ENCODE data around the gene TOP3A.

The TOP3A gene

GRCh38 chr17:18228176-18228682 lies 86.6 kb downstream of the TOP3A start:
- Mint-ChIP-seq H3K27me3 (no peaks in the 10 kb centered on the region), H3K9me3 (no peaks in the 10 kb centered on the region), H3K4me3 (no peak overlapping the region), H3K4me1 (ENCODE audit: low read depth) (peaks cover 19% of the 10 kb centered on the region), H3K36me3 (ENCODE audit: low read depth) (no peaks in the 10 kb centered on the region), H3K27ac (no peak overlapping the region)

- Mint-ChIP-seq H3K4me3 (no peak overlapping the region), H3K27ac (peak overlapping the region; percentile 40), H3K36me3 (ENCODE audit: low read depth) (no peaks in the 10 kb centered on the region), H3K4me1 (ENCODE audit: low read depth) (peaks cover 19% of the 10 kb centered on the region), H3K9me3 (no peaks in the 10 kb centered on the region), H3K27me3 (no peaks in the 10 kb centered on the region)
Observed at GRCh38 chr17:18227635-18228034, 87.2 kb downstream of the TOP3A start.

GRCh38 chr17:18226284-18226945 lies 88.4 kb downstream of the TOP3A start:
- Mint-ChIP-seq H3K4me3 (peak overlapping the region; percentile 97), H3K27me3 (no peaks in the 10 kb centered on the region), H3K9me3 (no peaks in the 10 kb centered on the region), H3K27ac (peak overlapping the region; percentile 96), H3K36me3 (ENCODE audit: low read depth) (no peaks in the 10 kb centered on the region), H3K4me1 (ENCODE audit: low read depth) (peaks cover 19% of the 10 kb centered on the region)

- peaks cover 19% of the 10 kb centered on the region for H3K4me1 Mint-ChIP-seq (ENCODE audit: low read depth)
- H3K27ac Mint-ChIP-seq: peak overlapping the region; percentile 96
Observed at GRCh38 chr17:18225642-18226283, 89.0 kb downstream of the TOP3A start.

GRCh38 chr17:18225121-18225641 lies 89.6 kb downstream of the TOP3A start, which contains the start of gene LLGL1:
Gene LLGL1 (plus strand): TSS chr17:18225635. CDS start chr17:18225683, 48 bp downstream.
- Mint-ChIP-seq H3K27me3 (no peaks in the 10 kb centered on the region), H3K27ac (peak within 1 kb of the TSS; percentile 96), H3K36me3 (ENCODE audit: low read depth) (no peaks in the 10 kb centered on the region), H3K4me1 (ENCODE audit: low read depth) (peaks cover 19% of the 10 kb centered on the region), H3K9me3 (no peaks in the 10 kb centered on the region), H3K4me3 (peak within 1 kb of the TSS; percentile 97)

More at GRCh38 chr17:18225642-18226283, 89.0 kb downstream of the TOP3A start:
- H3K9me3 Mint-ChIP-seq: no peaks in the 10 kb centered on the region
- H3K4me3 Mint-ChIP-seq: peak overlapping the region; percentile 97
- no peaks in the 10 kb centered on the region for H3K27me3 Mint-ChIP-seq
- no peaks in the 10 kb centered on the region for H3K36me3 Mint-ChIP-seq (ENCODE audit: low read depth)

- Mint-ChIP-seq H3K4me1 (ENCODE audit: low read depth) (peaks cover 19% of the 10 kb centered on the region), H3K27me3 (no peaks in the 10 kb centered on the region), H3K36me3 (ENCODE audit: low read depth) (no peaks in the 10 kb centered on the region), H3K4me3 (peak overlapping the region; percentile 74), H3K9me3 (no peaks in the 10 kb centered on the region), H3K27ac (peak overlapping the region; percentile 36)
Observed at GRCh38 chr17:18224387-18225120, 90.2 kb downstream of the TOP3A start.

- Mint-ChIP-seq H3K9me3 (no peaks in the 10 kb centered on the region), H3K27me3 (no peaks in the 10 kb centered on the region), H3K4me3 (no peak overlapping the region), H3K36me3 (ENCODE audit: low read depth) (no peaks in the 10 kb centered on the region), H3K27ac (no peak overlapping the region), H3K4me1 (ENCODE audit: low read depth) (peaks cover 19% of the 10 kb centered on the region)
Observed at GRCh38 chr17:18224053-18224386, 90.8 kb downstream of the TOP3A start.

All from stimulated activated naive CD8-positive, alpha-beta T cell treated with anti-CD3 and anti-CD28 coated beads, Interleukin-15, Interleukin-2, amounts not matched to agents 100 ng/mL and 50 ng/mL, for 24 hours (primary cell).